HCT116 (cell line): ENCODE measurements around the gene ABCG1. TPM values are rescaled to one million over a fixed set of nuclear protein-coding genes. Genes with fewer than 3 reads are reported as not detected.

Source experiments
- ATAC-seq: fragments of 200-7000 bp; cut with Tn5 transposase; 2 replicates; pipeline ENCODE4 v1.9.1; 2020; ENCODE audit warnings: mild to moderate bottlenecking, moderate library complexity
- BruUV-seq: library from RNA; stranded (reverse); fragments of 400-500 nt; replicated peaks from 2 replicates; lab custom pipeline; 2021; lab: Mats Ljungman, UMichigan
- CTCF ChIA-PET: fragments of 300-600 bp; sonication (Branson Sonifier 250); formaldehyde crosslinking; loops from one replicate; lab custom pipeline; 2021; ENCODE audit warnings: antibody characterized with exemption; lab: Charles Lee
- POLR2A ChIA-PET: fragments of 300-600, 350-600 bp; sonication (Branson Sonifier 250); formaldehyde crosslinking; loops from one replicate; lab custom pipeline; 2021; ENCODE audit warnings: antibody characterized with exemption; lab: Charles Lee
- RAD21 ChIA-PET, 2 experiments: fragments of 300-600 bp; sonication (Branson Sonifier 250); formaldehyde crosslinking; loops; one replicate each; lab custom pipeline; 2023; ENCODE audit warnings: low total read pairs in 2 of 2; ENCODE audit not compliant: uncharacterized antibody in 2 of 2, unreplicated experiment in 2 of 2, low non-redundant PET in 1 of 2; lab: Charles Lee
- DNase-seq: peaks from one replicate; pipeline ENCODE4 v3.0.0-alpha.2; 2010; ENCODE audit warnings: low read depth, low spot score
- H2AFZ ChIP-seq: fragments of 200-600 bp; shearing (Covaris generic), sonication (generic); 2 replicates; pipeline ENCODE4 v1.6.1; 2017; ENCODE audit warnings: low read depth, mixed run types, mixed read lengths, antibody characterized with exemption, low read length; ENCODE audit not compliant: poor library complexity, severe bottlenecking
- H3K27ac ChIP-seq: 2 replicates; pipeline ENCODE4 v1.5.1; 2012; ENCODE audit warnings: low read depth, low read length
- H3K27me3 ChIP-seq: fragments of 200-600 bp; sonication (generic); 2 replicates; pipeline ENCODE4 v1.6.1; 2016; ENCODE audit warnings: mixed run types, low read length, mixed read lengths; ENCODE audit not compliant: insufficient read depth
- H3K36me3 ChIP-seq, 2 experiments: fragments of 200-500 bp in 1 of 2; fragments of 200-600 bp in 1 of 2; sonication (Bioruptor generic) in 1 of 2; sonication (generic) in 1 of 2; 2 replicates each; pipeline versions ENCODE4 v1.5.1 to v1.6.1; 2014 to 2016; ENCODE audit warnings: low read length in 2 of 2, inconsistent platforms in 1 of 2, mixed read lengths in 1 of 2, mixed run types in 1 of 2; ENCODE audit not compliant: insufficient read depth in 2 of 2, control insufficient read depth in 1 of 2
- H3K4me1 ChIP-seq, 2 experiments: fragments of 200-600 bp in 1 of 2; sonication (generic) in 1 of 2; 2 replicates each; pipeline versions ENCODE4 v1.5.1 to v1.6.1; 2012 to 2017; ENCODE audit warnings: low read length in 2 of 2, inconsistent platforms in 1 of 2, mild to moderate bottlenecking in 1 of 2, mixed read lengths in 1 of 2, mixed run types in 1 of 2, moderate library complexity in 1 of 2; ENCODE audit not compliant: insufficient read depth in 2 of 2, control insufficient read depth in 1 of 2
- H3K4me2 ChIP-seq: fragments of 200-600 bp; sonication (generic); 2 replicates; pipeline ENCODE4 v1.6.1; 2017; ENCODE audit warnings: mixed run types, low read length, mixed read lengths
- H3K4me3 ChIP-seq, 2 experiments: fragments of 200-600 bp in 1 of 2; sonication (generic) in 1 of 2; replicated peaks in 1 of 2; 2 replicates each; pipeline ENCODE4 v1.5.1; 2011 to 2016; ENCODE audit warnings: low read length in 2 of 2, control low read depth in 1 of 2, low read depth in 1 of 2, mild to moderate bottlenecking in 1 of 2, mixed read lengths in 1 of 2, mixed run types in 1 of 2
- H3K79me2 ChIP-seq: fragments of 200-600 bp; sonication (generic); 2 replicates; pipeline ENCODE4 v1.6.1; 2017; ENCODE audit warnings: mild to moderate bottlenecking, mixed run types, low read length, moderate library complexity, mixed read lengths; ENCODE audit not compliant: insufficient read depth
- H3K9ac ChIP-seq: fragments of 200-600 bp; sonication (generic); 2 replicates; pipeline ENCODE4 v1.6.1; 2016; ENCODE audit warnings: low read length, mixed read lengths
- H3K9me2 ChIP-seq: fragments of 200-600 bp; sonication (generic), shearing (Covaris generic); 2 replicates; pipeline ENCODE4 v1.6.1; 2017; ENCODE audit warnings: mixed run types, mild to moderate bottlenecking, moderate library complexity; ENCODE audit not compliant: insufficient read depth
- H3K9me3 ChIP-seq, 2 experiments: fragments of 200-500 bp in 1 of 2; fragments of 200-600 bp in 1 of 2; sonication (Bioruptor generic) in 1 of 2; sonication (generic) in 1 of 2; 2 replicates each; pipeline ENCODE4 v1.6.1; 2014 to 2017; ENCODE audit warnings: low read length in 2 of 2, mixed read lengths in 2 of 2, inconsistent platforms in 1 of 2, low read depth in 1 of 2, mild to moderate bottlenecking in 1 of 2, mixed run types in 1 of 2, moderate library complexity in 1 of 2; ENCODE audit not compliant: control insufficient read depth in 1 of 2, insufficient read depth in 1 of 2
- H4K20me1 ChIP-seq: fragments of 200-600 bp; sonication (generic), shearing (Covaris generic); 2 replicates; pipeline ENCODE4 v1.6.1; 2017; ENCODE audit warnings: mixed run types, mild to moderate bottlenecking, moderate library complexity; ENCODE audit not compliant: insufficient read depth
- EGR1 ChIP-seq: IDR thresholded peaks from 2 replicates; pipeline ENCODE4 v1.6.1; 2012; ENCODE audit warnings: low read depth
- ELF1 ChIP-seq: IDR thresholded peaks from 2 replicates; pipeline ENCODE4 v1.6.1; 2012; ENCODE audit warnings: low read depth, borderline replicate concordance
- EZH2 ChIP-seq: fragments of 200-600 bp; sonication (generic); IDR thresholded peaks from 2 replicates; pipeline ENCODE4 v1.6.1; 2017; ENCODE audit warnings: antibody characterized with exemption, mixed run types
- EZH2phosphoT487 ChIP-seq: fragments of 200-600 bp; IDR thresholded peaks from 2 replicates; pipeline ENCODE4 v1.6.1; 2018; ENCODE audit warnings: antibody characterized with exemption, borderline replicate concordance
- POLR2A ChIP-seq: IDR thresholded peaks from 2 replicates; pipeline ENCODE4 v1.7.0; 2011; ENCODE audit warnings: borderline replicate concordance; ENCODE audit not compliant: insufficient read depth, insufficient read length; ENCODE audit errors: extremely low read depth
- REST ChIP-seq: IDR thresholded peaks from 2 replicates; pipeline ENCODE4 v1.6.1; 2012; ENCODE audit warnings: low read depth
- SP1 ChIP-seq: IDR thresholded peaks from 2 replicates; pipeline ENCODE4 v1.6.1; 2012; ENCODE audit warnings: low read depth
- YY1 ChIP-seq: IDR thresholded peaks from 2 replicates; pipeline ENCODE4 v1.6.1; 2011; ENCODE audit warnings: low read length, low read depth, moderate library complexity, mild to moderate bottlenecking; ENCODE audit not compliant: insufficient replicate concordance; ENCODE audit errors: extremely low read depth
- ZBTB33 ChIP-seq: IDR thresholded peaks from 2 replicates; pipeline ENCODE4 v1.6.1; 2011; ENCODE audit warnings: mild to moderate bottlenecking, low read length, moderate library complexity; ENCODE audit not compliant: insufficient replicate concordance; ENCODE audit errors: extremely low read depth
- ZFX ChIP-seq: fragments of 450-650 bp; IDR thresholded peaks from 2 replicates; pipeline ENCODE4 v1.6.1; 2017
- ZNF274 ChIP-seq: fragments of 200-500 bp; sonication (Bioruptor generic); IDR thresholded peaks from 2 replicates; pipeline ENCODE4 v1.6.1; 2014; ENCODE audit warnings: mild to moderate bottlenecking, low read depth, low read length, inconsistent platforms
- intact Hi-C: fragments of 100-400 bp; cut with micrococcal nuclease; formaldehyde crosslinking; loops from 2 replicates; pipeline ENCODE4 v1.10.0; 2022
- total RNA-seq: library from RNA; stranded (reverse); gene quantifications from one replicate; pipeline ENCODE4 v1.2.1, GENCODE V29; 2021; ENCODE audit not compliant: unreplicated experiment

ABCG1 gene
- total RNA-seq, 1 experiment from 2014 or later, result 1.6 TPM

DNA sequence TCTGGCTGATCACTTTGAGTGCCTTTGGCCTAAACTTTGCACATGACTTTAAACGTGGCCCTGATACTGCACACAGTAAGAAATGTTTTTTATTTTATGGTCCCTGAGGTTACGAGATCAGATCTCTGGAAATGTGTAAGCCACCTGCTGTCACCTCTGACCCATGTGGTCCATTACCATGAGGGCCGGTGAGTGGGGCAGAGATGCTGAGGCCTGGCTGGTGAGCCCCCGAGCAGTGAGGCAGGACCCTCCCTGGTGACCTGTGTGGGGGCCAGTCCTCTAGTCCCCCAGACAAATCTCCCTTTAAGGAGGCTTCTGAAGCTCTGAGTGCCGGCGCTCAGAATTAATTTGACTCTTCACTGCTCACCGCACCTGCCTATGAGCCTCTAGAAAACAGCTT is 83.9 kb downstream of the ABCG1 start (continued):
- no peak for TF ChIP-seq ZFX
- no peak for TF ChIP-seq EGR1
- TF ChIP-seq REST, result no peak

- H3K27ac ChIP-seq, result no peak overlapping the region
- H4K20me1 ChIP-seq, result no peaks in the 10 kb centered on the region
- 0 out of 2 replicates have a peak, but pooled peaks cover 9% of the 10 kb centered on the region for H3K27me3 ChIP-seq
- no peak overlapping the region for H3K4me3 ChIP-seq
- DNase-seq (no peak), ATAC-seq (no peak)
- no peaks in the 10 kb centered on the region for H3K36me3 ChIP-seq
- intact Hi-C loops, result no loop called here
- BruUV-seq, result no TSS peak
- no peaks in the 10 kb centered on the region for H3K79me2 ChIP-seq
- POLR2A ChIA-PET, result no interaction called here
- H3K9me3 ChIP-seq, result no peaks in the 10 kb centered on the region
- peaks cover 0 to 3% of the 10 kb centered on the region in 2 experiments; a peak in 1 of 4 replicates for H3K4me1 ChIP-seq
- RAD21 ChIA-PET, result no interaction called here
- no peak for TF ChIP-seq SP1
- TF ChIP-seq ZBTB33, result no peak
- no peak for TF ChIP-seq EZH2phosphoT487
- TF ChIP-seq POLR2A, result no peak
- no peak for TF ChIP-seq EZH2
- no peak for TF ChIP-seq EGR1
- no peak for TF ChIP-seq YY1
- TF ChIP-seq ZNF274, result no peak
- no peak for TF ChIP-seq ELF1
- no peaks in the 10 kb centered on the region for H3K9me2 ChIP-seq
- no peak overlapping the region for H2AFZ ChIP-seq
- H3K4me2 ChIP-seq, result no peak overlapping the region
- H3K9ac ChIP-seq, result no peak overlapping the region
- CTCF ChIA-PET, result no interaction called here
These were observed 84.5 kb downstream of the ABCG1 start for GRCh38 chr21:42303443-42303842.
